Right atrium auricular region (tissue), 2 donors: ENCODE results near the gene NRP1. TPM values are rescaled to one million over a fixed set of nuclear protein-coding genes. Genes with fewer than 3 reads are reported as not detected.
A peak's percentile ranks its signal among the peaks of the same experiment; 100 is the strongest.

Experiments
- DNase-seq: peaks from one replicate; pipeline ENCODE4 v3.0.0-alpha.2; 2019; ENCODE audit warnings: low spot score
- H3K27ac ChIP-seq, 2 donors: fragments of 200-600 bp; sonication (generic); 1 replicate in 1 of 2; 2 replicates in 1 of 2; pipeline ENCODE4 v1.5.1; 2016 to 2019
- H3K27me3 ChIP-seq, 2 donors: fragments of 200-600 bp; sonication (generic); one replicate each; pipeline versions ENCODE4 v1.5.1 to v1.6.0; 2017 to 2019
- H3K36me3 ChIP-seq: fragments of 200-600 bp; sonication (generic); one replicate; pipeline ENCODE4 v1.5.1; 2016
- H3K4me1 ChIP-seq, 2 donors: fragments of 200-600 bp; sonication (generic); one replicate each; pipeline versions ENCODE4 v1.5.1 to v1.6.0; 2017 to 2019
- H3K4me3 ChIP-seq, 2 donors: fragments of 200-600 bp; sonication (generic); 1 replicate in 1 of 2; 2 replicates in 1 of 2; pipeline ENCODE4 v1.5.1; 2017 to 2019; ENCODE audit warnings: mild to moderate bottlenecking in 1 of 2, moderate library complexity in 1 of 2
- H3K9me3 ChIP-seq, 2 donors: fragments of 200-600 bp; sonication (generic); one replicate each; pipeline ENCODE4 v1.5.1; 2019
- total RNA-seq, 2 donors: library from RNA; depleted of rRNA; stranded (reverse); fragments of >200 nt; gene quantifications; one replicate each; pipeline ENCODE4 v1.1.0, GENCODE V29; 2016
- TF ChIP-seq, protein P1 (sequence below), 2 donors: fragments of 200-600 bp; sonication (generic); IDR thresholded peaks; one replicate each; pipeline ENCODE4 v1.5.1; 2019; ENCODE audit warnings: antibody characterized with exemption in 2 of 2

Gene NRP1
- total RNA-seq, 2 donors from 2014 or later = 54.6 to 83.1 TPM

DNA sequence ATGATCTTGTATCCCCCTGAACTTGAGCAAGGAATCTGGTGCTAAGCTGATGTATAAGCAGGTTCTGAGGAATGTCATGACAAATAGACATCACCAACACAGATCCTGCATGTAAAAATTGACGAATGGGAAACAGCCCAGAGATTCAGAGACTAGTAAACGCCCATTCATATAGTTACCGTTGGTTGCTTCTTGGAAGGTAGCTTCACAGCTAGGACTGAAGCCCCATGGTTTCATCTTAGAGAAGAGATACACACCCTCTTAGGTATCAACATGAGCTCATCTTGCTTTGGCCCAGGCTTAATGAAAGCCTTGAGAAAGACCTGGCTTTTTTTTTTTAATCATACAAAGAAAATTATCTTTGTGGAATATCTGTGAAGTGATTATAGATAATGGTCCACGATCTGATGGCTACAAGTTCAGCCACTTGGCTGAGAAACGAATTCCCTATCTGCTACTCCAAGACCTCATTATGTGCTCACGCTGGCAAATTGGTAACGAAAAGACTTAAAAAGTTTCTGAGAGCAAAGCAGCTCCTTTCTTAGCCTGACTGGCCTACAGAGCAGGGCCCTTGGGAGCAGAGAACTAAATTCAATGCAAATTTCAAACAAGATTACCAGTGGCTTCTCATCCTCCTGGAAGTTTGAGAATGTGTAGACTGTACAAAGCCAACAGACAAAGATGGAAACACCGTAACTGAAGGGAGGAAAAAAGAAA is 181.1 kb downstream of the NRP1 start:
- no peak overlapping the region for H3K4me3 ChIP-seq
- peak; percentile 18 for DNase-seq

DNA sequence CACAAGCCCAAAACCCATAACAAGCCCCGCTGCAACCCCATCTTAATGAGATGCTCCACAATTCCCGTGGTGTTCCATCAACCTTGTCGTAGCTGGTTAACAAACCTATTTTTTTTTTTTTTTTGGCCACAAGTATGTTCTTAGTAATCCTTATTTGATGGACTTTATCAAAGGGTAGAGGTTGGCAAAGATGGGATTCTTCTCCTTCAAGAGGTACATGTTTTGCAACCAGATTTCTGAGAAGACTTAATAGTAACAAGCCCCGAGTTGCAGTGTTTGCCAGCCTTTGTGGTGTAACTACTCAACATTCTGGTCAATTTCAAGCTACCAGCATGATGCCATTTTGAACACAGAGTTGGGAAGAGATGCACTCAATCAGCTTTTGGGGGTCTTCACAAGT is 181.7 kb downstream of the NRP1 start:
- no peaks in the 10 kb centered on the region for H3K36me3 ChIP-seq
- peak overlapping the region in 1 of 2 donors; percentile 17 for H3K27ac ChIP-seq
- DNase-seq = peak; percentile 44
- H3K9me3 ChIP-seq = no peaks in the 10 kb centered on the region
- H3K4me1 ChIP-seq = peaks cover 0 to 6% of the 10 kb centered on the region in 2 donors
- no peak overlapping the region for H3K4me3 ChIP-seq
- TF ChIP-seq, protein P1, sequence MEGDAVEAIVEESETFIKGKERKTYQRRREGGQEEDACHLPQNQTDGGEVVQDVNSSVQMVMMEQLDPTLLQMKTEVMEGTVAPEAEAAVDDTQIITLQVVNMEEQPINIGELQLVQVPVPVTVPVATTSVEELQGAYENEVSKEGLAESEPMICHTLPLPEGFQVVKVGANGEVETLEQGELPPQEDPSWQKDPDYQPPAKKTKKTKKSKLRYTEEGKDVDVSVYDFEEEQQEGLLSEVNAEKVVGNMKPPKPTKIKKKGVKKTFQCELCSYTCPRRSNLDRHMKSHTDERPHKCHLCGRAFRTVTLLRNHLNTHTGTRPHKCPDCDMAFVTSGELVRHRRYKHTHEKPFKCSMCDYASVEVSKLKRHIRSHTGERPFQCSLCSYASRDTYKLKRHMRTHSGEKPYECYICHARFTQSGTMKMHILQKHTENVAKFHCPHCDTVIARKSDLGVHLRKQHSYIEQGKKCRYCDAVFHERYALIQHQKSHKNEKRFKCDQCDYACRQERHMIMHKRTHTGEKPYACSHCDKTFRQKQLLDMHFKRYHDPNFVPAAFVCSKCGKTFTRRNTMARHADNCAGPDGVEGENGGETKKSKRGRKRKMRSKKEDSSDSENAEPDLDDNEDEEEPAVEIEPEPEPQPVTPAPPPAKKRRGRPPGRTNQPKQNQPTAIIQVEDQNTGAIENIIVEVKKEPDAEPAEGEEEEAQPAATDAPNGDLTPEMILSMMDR (IDR thresholded peaks at IDR 0.05) = no peak
- H3K27me3 ChIP-seq = no peaks in the 10 kb centered on the region

More for the DNA sequence above, 181.1 kb downstream of the NRP1 start:
- TF ChIP-seq, protein P1 (IDR thresholded peaks at IDR 0.05) = no peak
- H3K36me3 ChIP-seq = no peaks in the 10 kb centered on the region
- H3K4me1 ChIP-seq = peaks cover 0 to 6% of the 10 kb centered on the region in 2 donors
- H3K27ac ChIP-seq = peak overlapping the region in 1 of 2 donors; percentile 67
- H3K27me3 ChIP-seq = no peaks in the 10 kb centered on the region
- no peaks in the 10 kb centered on the region for H3K9me3 ChIP-seq

DNA sequence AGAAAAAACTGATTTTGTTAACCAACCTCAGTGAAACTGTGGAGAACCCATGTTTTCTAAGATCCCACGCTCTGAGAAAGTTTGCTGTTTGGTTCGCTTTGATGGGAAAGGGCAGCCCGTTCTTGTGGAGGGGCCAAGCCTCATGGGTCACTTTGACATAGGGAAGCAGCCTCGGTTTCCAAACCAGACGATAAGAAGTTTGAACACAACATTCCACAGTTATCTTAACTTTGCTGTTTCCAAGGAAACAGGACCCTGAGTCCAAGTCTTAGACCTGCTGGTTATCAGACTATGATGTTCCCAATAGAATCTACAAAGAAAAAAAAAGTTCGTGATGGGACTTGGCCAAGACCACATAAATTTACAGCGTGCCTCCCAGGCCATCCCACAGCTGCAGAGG is 182.3 kb downstream of the NRP1 start:
- TF ChIP-seq, protein P1 (IDR thresholded peaks at IDR 0.05) = no peak
- H3K4me3 ChIP-seq = no peak overlapping the region
- peak overlapping the region in 1 of 2 donors; percentile 8 for H3K27ac ChIP-seq
- no peaks in the 10 kb centered on the region for H3K9me3 ChIP-seq
- no peaks in the 10 kb centered on the region for H3K36me3 ChIP-seq
- H3K27me3 ChIP-seq = no peaks in the 10 kb centered on the region
- peaks cover 0 to 6% of the 10 kb centered on the region in 2 donors for H3K4me1 ChIP-seq
- peak; percentile 63 for DNase-seq

DNA sequence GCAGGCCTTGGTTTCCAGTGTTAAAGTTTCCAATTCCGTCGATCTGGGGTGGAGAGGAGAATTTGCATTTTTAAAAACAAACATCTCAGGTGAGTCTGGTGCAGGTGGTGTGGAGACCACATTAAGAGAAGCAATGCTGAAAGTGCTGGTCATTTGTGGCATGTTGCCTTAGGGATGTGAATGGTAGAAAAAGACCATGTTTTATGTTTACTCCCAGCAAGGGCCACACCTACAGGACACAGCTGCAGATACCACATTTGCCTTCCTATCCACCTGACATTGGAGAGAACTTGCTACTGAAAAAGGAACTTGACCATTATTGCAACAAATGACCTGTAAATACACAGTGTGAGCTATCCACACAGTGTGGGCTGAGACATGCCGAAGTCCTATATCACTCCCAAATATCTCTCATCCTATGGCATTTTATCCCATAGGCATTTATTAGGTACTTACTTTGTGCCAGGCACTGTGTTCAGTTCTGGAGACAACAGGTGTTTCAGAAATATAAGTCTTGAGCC is 183.1 kb downstream of the NRP1 start:
- Histone ChIP-seq H3K4me1 (peaks cover 0 to 6% of the 10 kb centered on the region in 2 donors), H3K36me3 (no peaks in the 10 kb centered on the region), H3K9me3 (no peaks in the 10 kb centered on the region), H3K27me3 (no peaks in the 10 kb centered on the region), H3K27ac (peak overlapping the region in 1 of 2 donors; percentile 8), H3K4me3 (no peak overlapping the region)
- TF ChIP-seq, protein P1 (IDR thresholded peaks at IDR 0.05) = no peak
- DNase-seq = peak; percentile 32

DNA sequence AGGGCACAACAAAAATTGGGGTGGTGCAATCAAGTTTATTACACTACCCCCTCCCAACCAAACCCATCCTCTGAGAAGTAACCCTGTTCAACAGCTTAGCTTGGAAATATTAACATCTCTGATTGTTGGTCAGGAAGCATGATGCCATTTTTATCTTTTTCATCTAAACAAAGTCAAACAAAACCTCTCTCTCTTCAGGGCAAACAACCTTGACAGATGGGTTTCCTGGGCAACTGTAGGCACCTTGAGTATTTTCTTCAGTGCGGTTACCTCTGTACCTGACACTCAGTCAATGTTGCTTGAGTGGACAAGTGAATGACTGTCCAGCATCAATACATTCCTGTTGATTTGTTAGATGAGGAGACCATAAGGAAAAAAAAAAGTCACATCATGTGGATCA is 183.6 kb downstream of the NRP1 start:
- no peaks in the 10 kb centered on the region for H3K9me3 ChIP-seq
- H3K4me1 ChIP-seq = peaks cover 0 to 6% of the 10 kb centered on the region in 2 donors
- TF ChIP-seq, protein P1 (IDR thresholded peaks at IDR 0.05) = no peak
- no peak overlapping the region for H3K4me3 ChIP-seq
- H3K27me3 ChIP-seq = no peaks in the 10 kb centered on the region
- H3K36me3 ChIP-seq = no peaks in the 10 kb centered on the region
- no peak for DNase-seq
- H3K27ac ChIP-seq = peak overlapping the region in 1 of 2 donors; percentile 8
